Measurements from ENCODE around the gene EHBP1L1. TPM values are rescaled to one million over a fixed set of nuclear protein-coding genes. Genes with fewer than 3 reads are reported as not detected.

The EHBP1L1 gene
- total RNA-seq, 2 donors from 2014 or later = 6.2 to 9.8 TPM

DNA sequence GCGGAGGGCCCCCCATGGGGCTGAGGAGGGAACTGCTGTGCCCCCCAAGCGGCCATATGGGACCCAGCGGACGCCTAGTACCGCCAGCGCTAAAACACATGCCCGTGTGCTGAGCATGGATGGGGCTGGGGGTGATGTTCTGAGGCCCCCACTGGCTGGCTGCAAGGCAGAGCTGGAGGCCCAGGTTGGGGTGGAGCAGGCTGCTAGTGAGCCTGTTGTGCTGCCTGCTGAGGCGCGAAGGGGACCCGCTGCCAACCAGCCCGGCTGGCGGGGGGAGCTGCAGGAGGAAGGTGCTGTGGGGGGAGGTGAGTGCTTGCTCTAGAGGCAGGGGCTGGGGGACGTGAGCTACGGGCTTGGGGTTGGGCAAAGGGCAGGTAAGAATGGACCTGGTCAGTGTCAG lies 42.9 kb downstream of the EHBP1L1 start:
- Mint-ChIP-seq H3K4me1 (peaks cover 6% of the 10 kb centered on the region), H3K36me3 (ENCODE audit: low read depth) (peaks cover 41% of the 10 kb centered on the region), H3K9me3 (no peaks in the 10 kb centered on the region), H3K27ac (no peak overlapping the region), H3K4me3 (no peak overlapping the region), H3K27me3 (ENCODE audit: insufficient read depth) (no peaks in the 10 kb centered on the region)
- TF ChIP-seq, protein P1, sequence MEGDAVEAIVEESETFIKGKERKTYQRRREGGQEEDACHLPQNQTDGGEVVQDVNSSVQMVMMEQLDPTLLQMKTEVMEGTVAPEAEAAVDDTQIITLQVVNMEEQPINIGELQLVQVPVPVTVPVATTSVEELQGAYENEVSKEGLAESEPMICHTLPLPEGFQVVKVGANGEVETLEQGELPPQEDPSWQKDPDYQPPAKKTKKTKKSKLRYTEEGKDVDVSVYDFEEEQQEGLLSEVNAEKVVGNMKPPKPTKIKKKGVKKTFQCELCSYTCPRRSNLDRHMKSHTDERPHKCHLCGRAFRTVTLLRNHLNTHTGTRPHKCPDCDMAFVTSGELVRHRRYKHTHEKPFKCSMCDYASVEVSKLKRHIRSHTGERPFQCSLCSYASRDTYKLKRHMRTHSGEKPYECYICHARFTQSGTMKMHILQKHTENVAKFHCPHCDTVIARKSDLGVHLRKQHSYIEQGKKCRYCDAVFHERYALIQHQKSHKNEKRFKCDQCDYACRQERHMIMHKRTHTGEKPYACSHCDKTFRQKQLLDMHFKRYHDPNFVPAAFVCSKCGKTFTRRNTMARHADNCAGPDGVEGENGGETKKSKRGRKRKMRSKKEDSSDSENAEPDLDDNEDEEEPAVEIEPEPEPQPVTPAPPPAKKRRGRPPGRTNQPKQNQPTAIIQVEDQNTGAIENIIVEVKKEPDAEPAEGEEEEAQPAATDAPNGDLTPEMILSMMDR (conservative IDR thresholded peaks at IDR 0.05) = no peak
- no peak overlapping the region for H3K4me3 ChIP-seq (ENCODE audit: low read length)
- WGBS, 2 experiments (ENCODE audit: insufficient coverage in 1 of 2, insufficient read length in 1 of 2) = 93 to 97% methylated on average over 3 to 14 of the region's 14 CpGs
- peaks cover 8% of the 10 kb centered on the region for H3K4me1 ChIP-seq (ENCODE audit: control insufficient read depth, insufficient read depth, low read length)
- H3K27ac ChIP-seq (ENCODE audit: low read depth, low read length) = no peak overlapping the region
- DNase-seq = no peak
- no peaks in the 10 kb centered on the region for H3K9me3 ChIP-seq (ENCODE audit: control insufficient read depth, low read length)
- peaks cover 54% of the 10 kb centered on the region for H3K36me3 ChIP-seq (ENCODE audit: control insufficient read depth, insufficient read depth, low read length)
- no peak overlapping the region for H3K9ac ChIP-seq (ENCODE audit: extremely low read depth, low read length, poor library complexity, severe bottlenecking)
- no peaks in the 10 kb centered on the region for H3K27me3 ChIP-seq (ENCODE audit: control insufficient read depth, insufficient read depth, low read length, poor library complexity, severe bottlenecking)

DNA sequence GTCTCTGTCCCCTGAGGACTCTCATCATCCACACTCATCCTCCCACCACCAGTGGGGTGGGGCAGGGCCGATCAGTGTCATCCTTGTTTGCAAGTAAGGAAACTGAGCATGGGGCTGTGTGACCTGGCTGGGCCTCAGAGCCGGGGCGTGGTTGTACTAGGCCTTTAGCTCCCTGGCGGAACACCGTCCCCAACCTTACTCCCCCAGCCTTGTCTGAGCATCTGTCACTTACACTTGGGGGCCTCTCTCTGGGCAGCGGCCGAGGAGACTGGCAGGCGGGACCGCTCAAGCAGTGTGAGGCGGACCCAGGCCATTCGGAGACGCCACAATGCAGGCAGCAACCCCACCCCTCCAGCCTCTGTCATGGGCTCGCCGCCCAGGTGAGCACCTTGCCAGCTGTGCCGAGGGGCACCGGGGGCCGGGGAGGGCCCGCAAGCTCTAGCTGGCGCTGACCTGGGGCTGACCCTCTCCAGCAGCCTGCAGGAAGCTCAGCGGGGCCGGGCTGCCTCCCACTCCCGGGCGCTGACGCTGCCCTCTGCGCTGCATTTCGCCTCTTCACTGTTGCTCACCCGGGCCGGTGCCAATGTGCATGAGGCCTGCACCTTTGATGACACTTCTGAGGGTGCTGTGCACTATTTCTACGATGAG lies 43.6 kb downstream of the EHBP1L1 start:
- Mint-ChIP-seq H3K4me3 (no peak overlapping the region), H3K4me1 (peaks cover 6% of the 10 kb centered on the region), H3K27ac (no peak overlapping the region), H3K36me3 (ENCODE audit: low read depth) (peaks cover 45% of the 10 kb centered on the region), H3K27me3 (ENCODE audit: insufficient read depth) (no peaks in the 10 kb centered on the region), H3K9me3 (no peaks in the 10 kb centered on the region)
- no peaks in the 10 kb centered on the region for H3K27me3 ChIP-seq (ENCODE audit: control insufficient read depth, insufficient read depth, low read length, poor library complexity, severe bottlenecking)
- H3K9ac ChIP-seq (ENCODE audit: extremely low read depth, low read length, poor library complexity, severe bottlenecking) = no peak overlapping the region
- TF ChIP-seq, protein P1 (conservative IDR thresholded peaks at IDR 0.05) = no peak
- WGBS, 2 experiments (ENCODE audit: insufficient coverage in 1 of 2, insufficient read length in 1 of 2) = 93 to 97% methylated on average over 12 to 29 of the region's 29 CpGs
- peaks cover 57% of the 10 kb centered on the region for H3K36me3 ChIP-seq (ENCODE audit: control insufficient read depth, insufficient read depth, low read length)
- H3K4me1 ChIP-seq (ENCODE audit: control insufficient read depth, insufficient read depth, low read length) = peaks cover 8% of the 10 kb centered on the region
- H3K27ac ChIP-seq (ENCODE audit: low read depth, low read length) = no peak overlapping the region
- no peak overlapping the region for H3K4me3 ChIP-seq (ENCODE audit: low read length)
- H3K9me3 ChIP-seq (ENCODE audit: control insufficient read depth, low read length) = no peaks in the 10 kb centered on the region
- DNase-seq = no peak

DNA sequence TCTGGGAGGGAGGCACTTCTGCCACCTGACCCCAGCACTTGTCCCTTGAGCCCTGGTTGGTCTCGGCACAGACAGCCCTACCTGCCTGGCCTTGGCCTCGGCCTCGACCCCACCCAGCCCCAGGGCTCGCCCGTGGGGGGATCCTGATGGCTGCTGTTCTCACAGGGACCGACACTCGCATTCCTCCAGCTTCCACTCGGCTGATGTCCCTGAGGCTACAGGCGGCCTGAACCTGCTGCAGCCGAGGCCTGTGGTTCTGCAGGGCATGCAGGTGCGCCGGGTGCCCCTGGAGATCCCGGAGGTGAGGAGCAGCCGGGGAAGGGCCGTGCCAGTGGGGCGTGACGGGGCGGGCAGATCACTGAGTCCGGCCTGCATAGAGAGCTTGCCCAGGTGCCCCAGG lies 44.8 kb downstream of the EHBP1L1 start:
- H3K27ac ChIP-seq (ENCODE audit: low read depth, low read length) = no peak overlapping the region
- Mint-ChIP-seq H3K4me3 (no peak overlapping the region), H3K4me1 (peaks cover 6% of the 10 kb centered on the region), H3K27me3 (ENCODE audit: insufficient read depth) (no peaks in the 10 kb centered on the region), H3K36me3 (ENCODE audit: low read depth) (peaks cover 48% of the 10 kb centered on the region), H3K27ac (no peak overlapping the region), H3K9me3 (no peaks in the 10 kb centered on the region)
- H3K9me3 ChIP-seq (ENCODE audit: control insufficient read depth, low read length) = no peaks in the 10 kb centered on the region
- DNase-seq = no peak
- H3K36me3 ChIP-seq (ENCODE audit: control insufficient read depth, insufficient read depth, low read length) = peaks cover 58% of the 10 kb centered on the region
- WGBS, 2 experiments (ENCODE audit: insufficient coverage in 1 of 2, insufficient read length in 1 of 2) = 88 to 91% methylated on average over 11 to 19 of the region's 19 CpGs
- no peaks in the 10 kb centered on the region for H3K27me3 ChIP-seq (ENCODE audit: control insufficient read depth, insufficient read depth, low read length, poor library complexity, severe bottlenecking)
- TF ChIP-seq, protein P1 (conservative IDR thresholded peaks at IDR 0.05) = no peak
- peaks cover 8% of the 10 kb centered on the region for H3K4me1 ChIP-seq (ENCODE audit: control insufficient read depth, insufficient read depth, low read length)
- H3K9ac ChIP-seq (ENCODE audit: extremely low read depth, low read length, poor library complexity, severe bottlenecking) = no peak overlapping the region
- H3K4me3 ChIP-seq (ENCODE audit: low read length) = no peak overlapping the region
